WTC11 (cell line): ENCODE data around the gene GRIN3B.

ENCODE experiments used
- CTCF ChIP-seq: fragments of 200-600 bp; IDR thresholded peaks from 2 replicates; pipeline ENCODE4 v1.8.0; 2022; ENCODE audit warnings: antibody characterized with exemption
- E2F4 ChIP-seq: sonication (generic); formaldehyde crosslinking; IDR thresholded peaks from 2 replicates; pipeline ENCODE4 v1.8.1; 2022; ENCODE audit warnings: low read depth, mild to moderate bottlenecking, moderate library complexity, missing genetic modification reagents, borderline replicate concordance
- MAX ChIP-seq: sonication (generic); formaldehyde crosslinking; IDR thresholded peaks from 2 replicates; pipeline ENCODE4 v1.8.0; 2022; ENCODE audit warnings: mild to moderate bottlenecking, missing genetic modification reagents
- TP53 ChIP-seq: sonication (generic); formaldehyde crosslinking; IDR thresholded peaks from 2 replicates; pipeline ENCODE4 v1.8.1; 2023; ENCODE audit warnings: mild to moderate bottlenecking, missing genetic modification reagents

- TF ChIP-seq E2F4 (CRISPR knock-in tag) (no peak), CTCF (no peak), MAX (no peak), TP53 (no peak)
Observed at GRCh38 chr19:971795-972194, 28.4 kb upstream of the GRIN3B start.
